Prostate gland (tissue), 2 donors: ENCODE results near the gene OR4N5. TPM values are rescaled to one million over a fixed set of nuclear protein-coding genes. Genes with fewer than 3 reads are reported as not detected.
"Not testable (repeated sequence)": the region's sequence is repeated elsewhere in the genome, so short reads cannot be mapped to it uniquely, and the experiment has no call there.

Experiments
- DNase-seq: peaks from one replicate; pipeline ENCODE4 v3.0.0-alpha.2; 2019; ENCODE audit warnings: low spot score
- H3K27ac ChIP-seq, 2 donors: fragments of 200-600 bp; sonication (generic); 2 replicates each; pipeline ENCODE4 v1.5.1; 2017 to 2019
- H3K27me3 ChIP-seq: fragments of 200-600 bp; sonication (generic); replicated peaks from 2 replicates; pipeline ENCODE4 v1.5.1; 2019; ENCODE audit not compliant: insufficient read depth
- H3K36me3 ChIP-seq, 2 donors: fragments of 200-600 bp; sonication (generic); 1 replicate in 1 of 2; 2 replicates in 1 of 2; pipeline versions ENCODE4 v1.5.1 to v1.8.1; 2017 to 2019
- H3K4me1 ChIP-seq: fragments of 200-600 bp; sonication (generic); replicated peaks from 2 replicates; pipeline ENCODE4 v1.5.1; 2019
- H3K4me3 ChIP-seq, 2 donors: fragments of 200-600 bp; sonication (generic); 2 replicates each; pipeline ENCODE4 v1.5.1; 2017 to 2019
- H3K9me3 ChIP-seq: fragments of 200-600 bp; sonication (generic); 2 replicates; pipeline ENCODE4 v1.5.1; 2017
- POLR2A ChIP-seq: fragments of 450-650 bp; IDR thresholded peaks from one replicate; pipeline ENCODE4 v1.6.1; 2016; ENCODE audit warnings: antibody characterized with exemption, mild to moderate bottlenecking
- POLR2AphosphoS5 ChIP-seq: sonication (generic); formaldehyde crosslinking; IDR thresholded peaks from one replicate; pipeline ENCODE4 v1.6.1; 2017; ENCODE audit warnings: antibody characterized with exemption
- WGBS: methylation state at CpG from one replicate; pipeline ENCODE4 v1.1.5; 2018; 5-methylcytosine and 5-hydroxymethylcytosine counted together
- intact Hi-C: fragments of 100-400 bp; cut with DNase I; formaldehyde crosslinking; loops from one replicate; pipeline ENCODE4 v1.14.2; 2022
- total RNA-seq, 2 donors: library from RNA; depleted of rRNA; stranded (reverse); fragments of >200 nt; gene quantifications; one replicate each; pipeline ENCODE4 v1.1.0, GENCODE V29; 2016
- TF ChIP-seq, protein P1 (sequence below), 4 experiments: fragments of 200-600 bp in 2 of 4; fragments of 450-650 bp in 2 of 4; sonication (generic) in 2 of 4; IDR thresholded peaks; 1 replicate in 3 of 4; 2 replicates in 1 of 4; pipeline ENCODE4 v1.5.1; 2016 to 2019; ENCODE audit warnings: antibody characterized with exemption in 4 of 4, mild to moderate bottlenecking in 2 of 4, moderate library complexity in 2 of 4

Gene OR4N5
- total RNA-seq, 2 donors from 2014 or later = not detected

DNA sequence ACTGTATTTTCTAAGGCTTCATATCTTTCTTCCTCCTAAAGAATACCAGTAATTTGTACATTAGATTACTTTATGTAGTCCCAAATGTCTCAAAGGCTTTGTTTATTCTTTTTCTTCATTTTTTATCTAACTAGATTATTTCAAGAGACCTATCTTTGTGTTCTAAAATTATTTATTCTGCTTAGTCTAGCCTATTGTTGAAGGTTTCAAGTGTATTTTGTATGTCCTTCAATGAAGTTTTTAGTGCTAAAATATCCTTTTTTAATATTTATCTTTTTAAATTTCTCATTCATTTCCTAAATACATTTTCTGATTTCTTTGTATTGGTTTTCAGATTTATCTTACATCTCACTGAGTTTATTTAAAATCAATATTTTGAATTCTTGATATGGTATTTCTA is 25.8 kb downstream of the OR4N5 start:
- Histone ChIP-seq H3K36me3 (no peaks in the 10 kb centered on the region), H3K4me1 (no peaks in the 10 kb centered on the region), H3K4me3 (no peak overlapping the region), H3K9me3 (no peaks in the 10 kb centered on the region), H3K27ac (no peak overlapping the region), H3K27me3 (no peaks in the 10 kb centered on the region)
- no peak for DNase-seq
- intact Hi-C loops = no loop called here
- no peak for TF ChIP-seq POLR2A
- TF ChIP-seq, protein P1, sequence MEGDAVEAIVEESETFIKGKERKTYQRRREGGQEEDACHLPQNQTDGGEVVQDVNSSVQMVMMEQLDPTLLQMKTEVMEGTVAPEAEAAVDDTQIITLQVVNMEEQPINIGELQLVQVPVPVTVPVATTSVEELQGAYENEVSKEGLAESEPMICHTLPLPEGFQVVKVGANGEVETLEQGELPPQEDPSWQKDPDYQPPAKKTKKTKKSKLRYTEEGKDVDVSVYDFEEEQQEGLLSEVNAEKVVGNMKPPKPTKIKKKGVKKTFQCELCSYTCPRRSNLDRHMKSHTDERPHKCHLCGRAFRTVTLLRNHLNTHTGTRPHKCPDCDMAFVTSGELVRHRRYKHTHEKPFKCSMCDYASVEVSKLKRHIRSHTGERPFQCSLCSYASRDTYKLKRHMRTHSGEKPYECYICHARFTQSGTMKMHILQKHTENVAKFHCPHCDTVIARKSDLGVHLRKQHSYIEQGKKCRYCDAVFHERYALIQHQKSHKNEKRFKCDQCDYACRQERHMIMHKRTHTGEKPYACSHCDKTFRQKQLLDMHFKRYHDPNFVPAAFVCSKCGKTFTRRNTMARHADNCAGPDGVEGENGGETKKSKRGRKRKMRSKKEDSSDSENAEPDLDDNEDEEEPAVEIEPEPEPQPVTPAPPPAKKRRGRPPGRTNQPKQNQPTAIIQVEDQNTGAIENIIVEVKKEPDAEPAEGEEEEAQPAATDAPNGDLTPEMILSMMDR (IDR thresholded peaks at IDR 0.05) = no peak
- TF ChIP-seq POLR2AphosphoS5 = no peak

DNA sequence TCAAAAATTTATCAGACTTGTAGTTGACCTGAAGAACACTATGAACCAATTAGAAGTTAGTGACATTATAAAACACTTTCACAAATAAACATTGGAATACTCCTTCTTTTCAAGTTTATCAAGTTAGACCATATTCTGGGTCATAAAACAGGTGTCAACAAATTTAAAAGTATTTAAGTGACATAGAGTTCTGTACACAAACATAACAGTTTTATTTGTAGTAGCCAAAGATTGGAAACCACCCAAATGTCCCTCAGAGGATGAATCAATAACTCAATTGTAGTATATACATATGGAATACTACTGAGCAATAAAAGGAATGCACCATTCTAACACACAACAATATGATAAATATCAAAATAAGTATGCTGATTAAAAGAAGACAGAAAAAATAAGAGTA is 28.5 kb downstream of the OR4N5 start:
- no peaks in the 10 kb centered on the region for H3K4me1 ChIP-seq
- H3K27me3 ChIP-seq = no peaks in the 10 kb centered on the region
- H3K36me3 ChIP-seq = no peaks in the 10 kb centered on the region
- H3K9me3 ChIP-seq = no peaks in the 10 kb centered on the region
- H3K27ac ChIP-seq = no peak overlapping the region
- intact Hi-C loops = no loop called here
- DNase-seq = no peak
- TF ChIP-seq, protein P1 (IDR thresholded peaks at IDR 0.05) = no peak
- TF ChIP-seq POLR2AphosphoS5 = peak; percentile 28
- no peak overlapping the region for H3K4me3 ChIP-seq

DNA sequence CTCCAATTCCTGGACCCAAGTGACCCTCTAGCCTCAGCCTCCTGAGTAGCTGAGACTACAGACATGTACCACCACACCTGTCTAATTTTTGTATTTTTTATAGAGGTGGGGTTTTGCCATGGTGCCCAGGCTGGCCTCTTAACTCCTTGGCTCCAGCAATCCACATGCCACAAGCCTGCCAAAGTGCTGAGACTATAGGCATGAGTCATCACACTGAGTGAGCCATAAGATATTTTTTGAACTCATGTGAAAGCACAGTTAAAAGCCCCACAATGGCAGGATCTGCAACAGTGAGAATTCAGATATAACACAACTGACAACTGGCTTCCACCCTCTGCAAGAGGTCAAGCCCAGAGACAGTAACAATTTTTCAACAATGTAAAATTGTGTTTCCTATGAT is 31.2 kb downstream of the OR4N5 start:
- DNase-seq, intact Hi-C loops, H3K36me3 ChIP-seq, H3K27me3 ChIP-seq, H3K4me1 ChIP-seq, H3K9me3 ChIP-seq, H3K27ac ChIP-seq, H3K4me3 ChIP-seq: not testable (repeated sequence)

DNA sequence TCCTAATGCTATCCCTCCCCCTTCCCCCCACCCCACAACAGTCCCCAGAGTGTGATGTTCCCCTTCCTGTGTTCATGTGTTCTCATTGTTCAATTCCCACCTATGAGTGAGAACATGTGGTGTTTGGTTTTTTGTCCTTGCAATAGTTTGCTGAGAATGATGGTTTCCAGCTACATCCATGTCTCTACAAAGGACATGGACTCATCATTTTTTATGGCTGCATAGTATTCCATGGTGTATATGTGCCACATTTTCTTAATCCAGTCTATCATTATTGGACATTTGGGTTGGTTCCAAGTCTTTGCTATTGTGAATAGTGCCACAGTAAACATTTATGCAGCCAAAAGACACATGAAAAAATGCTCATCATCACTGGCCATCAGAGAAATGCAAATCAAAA is 35.6 kb downstream of the OR4N5 start:
- H3K27me3 ChIP-seq, H3K9me3 ChIP-seq, H3K27ac ChIP-seq, H3K36me3 ChIP-seq, H3K4me1 ChIP-seq, H3K4me3 ChIP-seq, intact Hi-C loops, DNase-seq: not testable (repeated sequence)

DNA sequence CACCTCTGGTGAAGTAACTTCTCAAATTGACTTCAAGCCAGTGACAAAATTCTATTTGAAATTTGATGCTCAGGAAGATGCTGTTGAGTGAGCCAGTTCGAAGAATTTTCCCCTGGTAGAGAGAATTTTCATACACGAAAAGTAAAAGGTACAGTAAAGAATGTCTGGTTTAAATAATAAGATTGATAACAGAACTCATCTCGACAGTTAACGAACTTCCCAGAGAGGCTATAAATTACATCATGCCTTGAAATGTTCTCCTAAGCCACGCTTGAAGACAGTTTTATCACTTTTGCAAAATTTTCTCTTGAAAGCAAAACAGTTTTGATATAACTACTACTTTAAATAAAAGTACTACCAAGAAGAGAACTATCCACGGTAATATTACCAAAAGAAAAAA is 37.7 kb downstream of the OR4N5 start:
- WGBS = 60% methylated on average over 6 of the region's 6 CpGs
- TF ChIP-seq POLR2AphosphoS5 = no peak
- no peak for TF ChIP-seq POLR2A
- TF ChIP-seq, protein P1 (IDR thresholded peaks at IDR 0.05) = no peak
- intact Hi-C loops = no loop called here

DNA sequence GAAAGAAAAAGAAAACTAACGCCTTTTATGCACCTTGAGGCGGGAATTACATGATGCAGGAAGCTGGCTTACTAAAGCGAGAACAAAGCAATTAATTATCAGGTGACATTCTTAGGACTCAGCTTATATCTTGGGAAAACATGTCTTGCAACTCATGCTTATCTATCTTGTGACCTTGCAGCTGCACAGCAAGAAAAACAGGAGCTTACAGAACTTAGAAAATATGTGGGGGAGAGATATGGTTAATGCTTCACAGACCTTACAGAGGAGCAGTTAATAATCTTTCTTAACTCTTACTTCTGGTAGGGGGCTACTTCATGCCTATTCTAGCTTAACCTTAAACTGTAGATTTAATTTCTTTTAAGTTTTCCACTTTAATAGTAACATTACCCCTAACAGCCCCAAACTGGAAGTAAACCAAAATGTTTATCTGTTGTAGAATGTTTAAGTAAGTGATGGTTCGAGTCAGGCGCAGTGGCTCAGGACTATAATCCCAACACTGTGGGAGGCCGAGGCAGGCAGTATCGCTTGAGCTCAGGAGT is 38.9 kb downstream of the OR4N5 start:
- Histone ChIP-seq H3K36me3 (no peaks in the 10 kb centered on the region), H3K9me3 (no peaks in the 10 kb centered on the region), H3K4me3 (no peak overlapping the region), H3K27ac (no peak overlapping the region), H3K4me1 (no peaks in the 10 kb centered on the region), H3K27me3 (no peaks in the 10 kb centered on the region)
- TF ChIP-seq POLR2A = no peak
- no peak for TF ChIP-seq POLR2AphosphoS5
- TF ChIP-seq, protein P1 (IDR thresholded peaks at IDR 0.05) = no peak
- 84% methylated on average over 7 of the region's 7 CpGs for WGBS
- intact Hi-C loops = no loop called here
- DNase-seq = no peak

More for the DNA sequence above, 37.7 kb downstream of the OR4N5 start:
- Histone ChIP-seq H3K27ac (no peak overlapping the region), H3K9me3 (no peaks in the 10 kb centered on the region), H3K27me3 (no peaks in the 10 kb centered on the region), H3K36me3 (no peaks in the 10 kb centered on the region), H3K4me3 (no peak overlapping the region), H3K4me1 (no peaks in the 10 kb centered on the region)
- no peak for DNase-seq
